Neural cell (in vitro differentiated cells): ENCODE measurements around the gene SOAT2. TPM values are rescaled to one million over a fixed set of nuclear protein-coding genes. Genes with fewer than 3 reads are reported as not detected.

ENCODE experiments used
- H2AFZ ChIP-seq: fragments of 200-600, 300-800 bp; sonication (generic), shearing (Covaris generic); 2 replicates; pipeline ENCODE4 v1.6.0; 2014; ENCODE audit warnings: low read depth, mild to moderate bottlenecking, antibody characterized with exemption, low read length, moderate library complexity
- H3F3A ChIP-seq: fragments of 200-600 bp; shearing (Covaris generic); 2 replicates; pipeline ENCODE4 v1.6.1; 2016; ENCODE audit warnings: mild to moderate bottlenecking, moderate library complexity, mixed read lengths, antibody characterized with exemption, low read length; ENCODE audit not compliant: insufficient read depth, poor library complexity, severe bottlenecking
- H3K27ac ChIP-seq: fragments of 200-600, 300-800 bp; sonication (generic), shearing (Covaris generic); 2 replicates; pipeline ENCODE4 v1.5.1; 2014; ENCODE audit warnings: mild to moderate bottlenecking, low read length, moderate library complexity
- H3K27me3 ChIP-seq: fragments of 300-800, 200-600 bp; sonication (generic), shearing (Covaris generic); 2 replicates; pipeline ENCODE4 v1.6.0; 2014; ENCODE audit warnings: mild to moderate bottlenecking, low read depth, low read length, moderate library complexity; ENCODE audit not compliant: insufficient read depth
- H3K36me3 ChIP-seq: fragments of 300-800, 200-600 bp; sonication (generic), shearing (Covaris generic); 2 replicates; pipeline ENCODE4 v1.5.1; 2014; ENCODE audit warnings: mild to moderate bottlenecking, antibody characterized with exemption, low read length, moderate library complexity; ENCODE audit not compliant: insufficient read depth
- H3K4me2 ChIP-seq: fragments of 300-800, 200-600 bp; sonication (generic), shearing (Covaris generic); 2 replicates; pipeline ENCODE4 v1.6.0; 2014; ENCODE audit warnings: mild to moderate bottlenecking, low read length
- H3K4me3 ChIP-seq: fragments of 300-800, 200-600 bp; sonication (generic), shearing (Covaris generic); 2 replicates; pipeline ENCODE4 v1.5.1; 2014; ENCODE audit warnings: mild to moderate bottlenecking, low read length, moderate library complexity
- H3K79me2 ChIP-seq: fragments of 200-600 bp; shearing (Covaris generic); replicated peaks from 2 replicates; pipeline ENCODE4 v1.6.0; 2014; ENCODE audit warnings: mild to moderate bottlenecking, low read length, moderate library complexity; ENCODE audit not compliant: insufficient read depth
- H3K9ac ChIP-seq: fragments of 300-800, 200-600 bp; sonication (generic), shearing (Covaris generic); 2 replicates; pipeline ENCODE4 v1.6.1; 2016; ENCODE audit warnings: mild to moderate bottlenecking, low read length, mixed read lengths
- H3K9me2 ChIP-seq: fragments of 200-600 bp; shearing (Covaris generic); 2 replicates; pipeline ENCODE4 v1.6.1; 2016; ENCODE audit warnings: mild to moderate bottlenecking, low read length, mixed read lengths; ENCODE audit not compliant: insufficient read depth
- H3K9me3 ChIP-seq: fragments of 200-600, 300-800 bp; sonication (generic), shearing (Covaris generic); 2 replicates; pipeline ENCODE4 v1.6.1; 2016; ENCODE audit warnings: mild to moderate bottlenecking, mixed run types, low read length, moderate library complexity, mixed read lengths
- H4K20me1 ChIP-seq: fragments of 200-600 bp; shearing (Covaris generic); 2 replicates; pipeline ENCODE4 v1.6.1; 2016; ENCODE audit warnings: mild to moderate bottlenecking, mixed run types; ENCODE audit not compliant: insufficient read depth
- CTCF ChIP-seq: fragments of 450-650 bp; IDR thresholded peaks from 2 replicates; pipeline ENCODE4 v1.5.1; 2014; ENCODE audit warnings: antibody characterized with exemption, mild to moderate bottlenecking, moderate library complexity; ENCODE audit not compliant: poor library complexity, severe bottlenecking
- EP300 ChIP-seq: fragments of 450-650 bp; conservative IDR thresholded peaks from 2 replicates; pipeline ENCODE4 v1.6.1; 2014; ENCODE audit warnings: antibody characterized with exemption, mild to moderate bottlenecking, moderate library complexity; ENCODE audit not compliant: poor library complexity, severe bottlenecking
- EZH2 ChIP-seq: fragments of 200-600, 300-800 bp; shearing (Covaris generic), sonication (generic); IDR thresholded peaks from 2 replicates; pipeline ENCODE4 v1.6.1; 2014; ENCODE audit warnings: antibody characterized with exemption, low read length, borderline replicate concordance, mild to moderate bottlenecking; ENCODE audit not compliant: insufficient read depth, poor library complexity, severe bottlenecking
- MXI1 ChIP-seq: fragments of 450-650 bp; conservative IDR thresholded peaks from 2 replicates; pipeline ENCODE4 v1.6.1; 2014; ENCODE audit warnings: antibody characterized with exemption, mild to moderate bottlenecking; ENCODE audit not compliant: poor library complexity, severe bottlenecking
- POLR2AphosphoS5 ChIP-seq: IDR thresholded peaks from 2 replicates; pipeline ENCODE4 v1.6.1; 2012
- RAD21 ChIP-seq: fragments of 450-650 bp; conservative IDR thresholded peaks from 2 replicates; pipeline ENCODE4 v1.6.1; 2014; ENCODE audit warnings: antibody characterized with exemption, mild to moderate bottlenecking, moderate library complexity
- REST ChIP-seq: IDR thresholded peaks from 2 replicates; pipeline ENCODE4 v1.6.1; 2012; ENCODE audit warnings: borderline replicate concordance
- SMC3 ChIP-seq: fragments of 450-650 bp; conservative IDR thresholded peaks from 2 replicates; pipeline ENCODE4 v1.6.1; 2014; ENCODE audit warnings: antibody characterized with exemption, mild to moderate bottlenecking, moderate library complexity; ENCODE audit not compliant: poor library complexity
- TAF1 ChIP-seq: IDR thresholded peaks from 2 replicates; pipeline ENCODE4 v1.6.1; 2012; ENCODE audit warnings: low read depth
- polyA plus RNA-seq: library from polyadenylated mRNA; depleted of rRNA; stranded (reverse); fragments of >200 nt; gene quantifications from 2 replicates; pipeline ENCODE4 v1.2.3, GENCODE V29; 2014

The SOAT2 gene
- polyA plus RNA-seq, 1 donor from 2014 or later = not detected

- no peak overlapping the region for H3K4me2 ChIP-seq
- no peaks in the 10 kb centered on the region for H3K79me2 ChIP-seq
- H3K9ac ChIP-seq = no peak overlapping the region
- TF ChIP-seq REST (no peak), SMC3 (no peak), CTCF (no peak), MXI1 (no peak), RAD21 (no peak), EP300 (no peak), TAF1 (no peak), EZH2 (no peak), POLR2AphosphoS5 (no peak)
- H4K20me1 ChIP-seq = no peaks in the 10 kb centered on the region
- no peaks in the 10 kb centered on the region for H3K36me3 ChIP-seq
- H3K27me3 ChIP-seq = no peaks in the 10 kb centered on the region
- no peaks in the 10 kb centered on the region for H3F3A ChIP-seq
- no peak overlapping the region for H3K4me3 ChIP-seq
- H3K27ac ChIP-seq = no peak overlapping the region
- no peaks in the 10 kb centered on the region for H3K9me3 ChIP-seq
- H2AFZ ChIP-seq = no peak overlapping the region
- no peaks in the 10 kb centered on the region for H3K9me2 ChIP-seq
Observed at GRCh38 chr12:53147653-53148052, 44.4 kb downstream of the SOAT2 start.

GRCh38 chr12:53151039-53151438, 47.8 kb downstream of the SOAT2 start:
- no peak for TF ChIP-seq RAD21
- no peak for TF ChIP-seq REST
- TF ChIP-seq EP300 = no peak
- no peak for TF ChIP-seq CTCF
- TF ChIP-seq MXI1 = no peak
- no peak for TF ChIP-seq SMC3
- no peak for TF ChIP-seq EZH2
- TF ChIP-seq TAF1 = no peak
- no peak for TF ChIP-seq POLR2AphosphoS5

More at GRCh38 chr12:53151039-53151438, 47.8 kb downstream of the SOAT2 start:
- no peaks in the 10 kb centered on the region for H3K9me2 ChIP-seq
- H3K4me3 ChIP-seq = no peak overlapping the region
- H3K9me3 ChIP-seq = no peaks in the 10 kb centered on the region
- H3K9ac ChIP-seq = no peak overlapping the region
- H3K4me2 ChIP-seq = no peak overlapping the region
- no peaks in the 10 kb centered on the region for H3K79me2 ChIP-seq
- no peaks in the 10 kb centered on the region for H3K36me3 ChIP-seq
- no peaks in the 10 kb centered on the region for H3K27me3 ChIP-seq
- H2AFZ ChIP-seq = no peak overlapping the region
- H4K20me1 ChIP-seq = no peaks in the 10 kb centered on the region
- H3K27ac ChIP-seq = no peak overlapping the region
- H3F3A ChIP-seq = no peaks in the 10 kb centered on the region
